HG02623 (cell line): ENCODE data around the gene ZNF84.
A peak's percentile ranks its signal among the peaks of the same experiment; 100 is the strongest.

Source experiments
- ATAC-seq: cut with Tn5 transposase; IDR thresholded peaks from one replicate; pipeline ENCODE4 v1.9.1; 2021; ENCODE audit warnings: moderate library complexity; ENCODE audit not compliant: unreplicated experiment

ZNF84 gene

DNA sequence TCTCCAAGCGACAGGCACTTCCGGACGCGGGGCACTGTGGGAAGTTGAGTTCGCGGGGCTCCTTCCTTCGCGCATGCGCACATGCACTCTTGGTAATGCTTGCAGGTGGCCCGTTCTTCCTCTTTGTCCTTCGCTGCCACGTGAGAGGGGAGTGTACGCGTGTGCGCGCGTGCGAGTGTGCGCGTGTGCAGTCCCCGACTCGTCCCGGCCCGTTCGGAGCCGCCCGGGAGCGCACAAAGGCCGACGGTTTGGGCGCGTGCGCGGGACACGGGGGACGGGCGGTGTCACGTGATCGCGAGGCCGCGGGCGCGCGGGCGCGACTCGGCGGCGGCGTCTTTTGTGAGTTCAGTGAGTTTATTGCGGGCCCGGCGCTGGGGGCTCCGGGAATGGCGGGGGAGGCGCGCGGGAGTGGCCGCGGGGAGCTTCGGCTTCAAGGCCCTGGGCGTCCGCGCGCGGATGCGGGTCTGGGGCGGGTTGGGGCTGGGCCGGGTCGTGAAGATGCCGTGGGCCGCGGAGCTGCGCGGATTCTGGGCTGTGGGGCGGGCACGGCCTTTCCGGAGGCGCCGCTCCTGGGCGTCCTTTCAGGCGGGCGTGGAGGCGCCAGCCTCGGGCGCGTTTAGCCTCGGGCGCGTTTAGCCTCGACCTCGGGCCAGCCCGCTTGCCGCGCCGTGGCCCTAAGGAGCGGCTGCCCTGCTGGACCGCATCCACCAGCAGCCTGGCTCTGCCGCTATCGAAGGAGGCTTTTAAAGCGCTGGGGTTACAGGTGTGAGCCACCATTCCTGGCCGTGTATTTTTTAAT, at the start of gene ZNF84:
ZNF84 (plus strand) TSS at position 303 of the 799 bp plus-strand sequence. CDS start 3,959 bp downstream, outside the sequence.
- ATAC-seq: peak; percentile 88

- no peak for ATAC-seq
These were observed 38.6 kb upstream of the ZNF84 start for GRCh38 chr12:132998741-132999140.

- ATAC-seq: no peak
These were observed 26.5 kb upstream of the ZNF84 start for GRCh38 chr12:133010657-133011297.

DNA sequence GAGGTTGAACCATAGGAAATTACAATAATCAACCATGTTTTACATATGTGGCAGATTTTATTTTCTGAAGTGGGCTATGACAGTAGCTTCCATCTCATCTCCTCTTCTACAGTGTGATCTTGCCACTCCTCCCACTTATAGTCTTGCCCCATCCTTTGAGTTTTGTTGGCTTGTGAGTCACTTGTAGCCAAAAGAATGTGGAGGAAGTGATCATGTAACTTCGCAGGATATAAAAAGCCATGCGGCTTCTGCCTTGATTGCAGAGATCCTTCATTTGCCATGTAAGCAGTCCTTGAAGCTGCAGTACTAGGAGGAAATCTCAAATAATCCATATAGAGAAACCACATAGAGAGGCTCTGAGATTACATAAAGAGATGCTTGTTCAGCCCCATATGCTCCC, 13.7 kb upstream of the ZNF84 start:
- ATAC-seq: no peak

- no peak for ATAC-seq
These were observed 10.3 kb upstream of the ZNF84 start for GRCh38 chr12:133026996-133027395.

DNA sequence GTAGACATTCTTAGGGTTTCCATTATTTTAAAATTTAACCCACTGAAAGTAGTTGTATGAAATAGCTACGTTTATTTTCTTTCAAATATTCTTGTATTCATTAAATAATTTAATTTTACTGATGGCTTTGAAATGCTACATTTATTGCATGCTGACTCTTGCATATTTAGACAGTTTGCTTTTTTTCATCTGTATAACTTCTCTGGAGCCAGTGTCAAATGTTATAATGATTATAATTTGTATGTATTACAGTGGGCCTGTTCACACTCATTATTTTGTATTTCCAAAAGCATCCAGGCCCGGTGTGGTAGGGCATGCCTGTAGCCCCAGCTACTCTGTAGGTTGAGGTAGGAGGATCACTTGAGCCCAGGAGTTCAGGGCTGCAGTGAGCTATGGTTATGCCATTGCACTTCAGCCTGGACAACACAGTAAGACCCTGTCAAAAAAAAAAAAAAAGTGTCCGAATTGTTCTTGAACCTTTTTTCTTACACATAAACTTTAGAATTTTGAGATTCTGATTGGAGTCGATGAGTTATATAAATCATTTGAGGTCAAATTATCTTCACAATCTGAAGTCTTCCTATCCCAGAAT, 905 bp downstream of the ZNF84 start:
- ATAC-seq: no peak

- ATAC-seq: no peak
These were observed 9.4 kb downstream of the ZNF84 start for GRCh38 chr12:133046698-133047097.

GRCh38 chr12:133057446-133057845, 20.1 kb downstream of the ZNF84 start:
- ATAC-seq: no peak

GRCh38 chr12:133058203-133059113, 21.1 kb downstream of the ZNF84 start:
- no peak for ATAC-seq

GRCh38 chr12:133061954-133062353, 24.6 kb downstream of the ZNF84 start:
- ATAC-seq: no peak

- ATAC-seq: no peak
These were observed 26.2 kb downstream of the ZNF84 start for GRCh38 chr12:133063556-133063955.

DNA sequence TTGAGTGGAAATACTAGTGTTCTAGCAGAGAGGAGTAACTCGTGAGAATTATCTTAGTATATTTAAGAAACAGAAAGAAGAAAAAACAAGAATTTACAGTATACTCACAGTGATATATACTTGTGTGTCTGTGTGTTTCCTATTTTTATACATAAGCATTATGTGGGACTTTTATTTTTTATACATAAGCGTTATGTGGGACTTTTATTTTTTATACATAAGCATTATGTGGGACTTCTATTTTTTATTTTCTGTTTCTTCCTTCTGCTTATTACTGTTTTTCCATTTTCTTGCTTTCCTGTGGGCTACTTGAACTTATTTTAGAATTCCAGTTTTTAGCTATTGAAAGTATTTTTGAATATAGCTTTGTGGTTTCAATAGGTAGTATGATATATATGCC, 36.5 kb downstream of the ZNF84 start:
- no peak for ATAC-seq

DNA sequence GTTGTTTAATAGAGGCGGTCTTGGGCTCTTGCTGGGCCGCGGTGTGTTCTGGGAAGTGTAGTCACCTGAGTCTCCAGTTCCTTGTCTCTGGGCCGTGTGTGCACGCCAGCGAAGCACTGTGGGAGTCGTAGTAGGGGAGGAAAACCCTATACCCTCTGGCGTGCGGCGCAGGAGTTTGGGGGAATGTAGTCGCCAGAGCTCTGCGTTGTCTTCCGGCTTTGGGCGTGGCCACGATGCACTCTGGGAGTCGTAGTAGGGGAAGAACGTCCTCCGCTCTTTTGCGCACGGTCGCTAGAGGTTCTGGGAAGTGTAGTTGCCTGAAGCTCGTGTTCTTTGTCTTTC, 42.7 kb downstream of the ZNF84 start:
- ATAC-seq: peak; percentile 79

DNA sequence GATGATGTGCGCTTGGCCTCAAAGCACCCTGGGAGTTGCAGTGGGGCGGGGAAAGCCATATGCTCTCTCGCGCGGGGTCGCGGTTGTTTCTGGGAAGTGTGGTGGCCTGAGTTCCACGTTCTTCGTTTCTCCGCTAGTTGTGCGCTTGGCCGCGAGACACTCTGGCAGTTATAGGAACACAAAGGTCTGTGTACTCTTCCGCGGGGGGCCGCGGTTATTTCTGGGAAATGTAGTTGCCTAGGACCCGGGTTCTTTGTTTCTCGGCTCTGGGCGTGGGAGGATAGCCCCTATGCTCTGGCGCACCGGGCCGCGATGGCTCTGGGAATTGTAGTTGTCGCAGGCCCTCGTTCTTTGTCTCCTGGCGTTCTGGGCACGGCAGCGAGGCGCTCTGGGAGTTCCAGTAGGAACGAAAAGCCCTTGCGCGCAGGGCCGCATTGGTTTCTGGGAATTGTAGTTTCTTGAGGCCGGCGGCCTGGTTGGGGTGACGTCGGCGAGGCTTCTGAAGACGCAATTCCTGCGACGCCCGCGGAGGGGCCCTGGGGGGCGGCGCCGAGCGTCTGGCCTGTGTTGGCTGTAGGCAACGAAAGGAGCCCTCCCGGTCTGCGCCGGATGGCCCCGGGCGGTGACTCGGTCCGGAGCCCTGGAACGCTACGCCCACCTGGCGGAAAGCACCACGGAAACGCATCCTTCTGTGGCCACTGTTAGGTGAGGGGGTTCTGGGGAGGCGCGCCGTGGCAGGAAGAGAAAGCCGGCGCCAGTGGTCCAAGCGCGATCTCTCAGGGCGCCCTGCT, 43.3 kb downstream of the ZNF84 start, which contains the start of gene ZNF140:
ZNF140 (plus strand) TSS at position 556 of the 791 bp plus-strand sequence. CDS start 398 bp downstream, outside the sequence.
- peak; percentile 55 for ATAC-seq

DNA sequence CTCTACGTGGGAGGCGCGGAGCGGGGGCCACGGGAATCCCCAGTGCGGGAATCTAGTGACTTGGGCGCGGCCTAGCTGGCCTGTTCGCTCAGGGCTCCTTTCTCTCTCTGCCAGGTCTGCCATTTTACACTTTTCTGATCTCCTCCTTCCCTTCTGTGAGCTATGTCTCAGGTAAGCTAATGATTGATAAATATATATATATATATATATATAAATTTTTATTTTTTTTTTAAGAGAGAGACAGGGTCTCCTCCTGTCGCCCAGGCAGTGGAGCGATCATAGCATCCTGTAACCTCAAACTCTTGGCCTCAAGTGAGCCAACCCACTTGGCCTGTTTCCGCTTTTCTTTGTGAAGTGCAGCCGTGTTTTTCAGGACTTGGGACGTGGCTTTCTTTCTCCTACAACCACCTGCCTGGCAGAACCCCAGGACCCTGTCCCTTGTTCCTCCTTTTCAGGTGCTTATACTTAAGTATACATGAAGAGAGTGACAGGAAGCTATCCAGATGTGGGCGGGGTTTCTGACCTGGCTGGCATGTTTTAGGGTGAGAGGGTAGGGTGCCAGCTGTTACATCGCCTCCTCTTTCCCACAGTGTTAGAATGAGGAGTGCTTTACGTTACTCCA, 44.0 kb downstream of the ZNF84 start:
- no peak for ATAC-seq

- ATAC-seq: no peak
These were observed 46.0 kb downstream of the ZNF84 start for GRCh38 chr12:133083345-133083744.

DNA sequence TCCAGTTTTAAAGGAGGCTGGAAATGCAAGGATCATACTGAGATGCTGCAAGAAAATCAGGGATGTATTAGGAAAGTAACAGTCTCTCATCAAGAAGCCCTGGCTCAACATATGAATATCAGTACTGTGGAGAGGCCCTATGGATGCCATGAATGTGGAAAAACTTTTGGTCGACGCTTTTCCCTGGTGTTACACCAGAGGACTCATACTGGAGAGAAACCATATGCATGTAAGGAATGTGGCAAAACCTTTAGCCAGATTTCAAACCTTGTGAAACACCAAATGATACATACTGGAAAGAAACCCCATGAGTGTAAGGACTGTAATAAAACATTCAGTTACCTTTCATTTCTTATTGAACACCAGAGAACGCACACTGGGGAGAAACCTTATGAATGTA, 68.3 kb downstream of the ZNF84 start:
- ATAC-seq: no peak

GRCh38 chr12:133106253-133106652, 68.9 kb downstream of the ZNF84 start:
- ATAC-seq: no peak

DNA sequence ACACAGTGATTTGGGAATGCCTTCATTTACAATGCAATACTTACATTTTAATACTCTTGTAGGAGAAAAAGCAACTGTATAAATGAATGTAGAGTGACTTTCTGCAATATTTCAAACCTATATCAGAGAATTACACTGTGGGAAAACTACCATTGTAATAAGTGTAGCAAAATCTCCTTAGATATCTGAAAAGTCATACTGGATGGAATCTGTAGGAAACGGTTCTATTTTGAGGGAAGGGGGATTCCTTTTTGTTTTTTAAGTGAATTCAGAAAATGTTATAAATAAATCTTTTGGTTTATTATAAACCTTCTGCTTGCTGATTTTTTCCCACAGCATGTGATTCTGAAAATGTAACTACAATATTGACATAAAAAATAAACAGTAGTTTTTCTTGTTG, 69.8 kb downstream of the ZNF84 start:
- no peak for ATAC-seq

DNA sequence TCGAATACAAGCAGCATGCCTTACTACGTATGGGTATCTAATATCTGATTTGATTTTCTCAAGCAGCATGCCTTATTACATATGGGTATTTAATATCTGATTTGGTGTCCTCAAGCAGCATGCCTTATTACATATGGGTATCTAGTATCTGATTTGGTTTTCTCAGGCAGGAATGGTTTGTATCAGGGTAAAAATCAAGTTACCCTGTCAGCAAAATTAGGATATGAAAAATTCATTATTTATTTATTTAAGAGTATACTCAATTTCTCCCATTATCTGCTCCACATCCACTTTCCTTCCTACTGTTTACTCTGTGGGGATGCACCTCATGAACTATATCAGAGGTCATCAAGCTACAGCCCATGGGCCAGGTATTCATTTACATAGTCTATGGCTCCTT, 70.8 kb downstream of the ZNF84 start:
- no peak for ATAC-seq
